ENCODE data around the gene NUP50. TPM values are rescaled to one million over a fixed set of nuclear protein-coding genes. Genes with fewer than 3 reads are reported as not detected.

NUP50 gene
- polyA plus RNA-seq, 1 experiment: 13.9 TPM

GRCh38 chr22:45125188-45125587 lies 38.5 kb upstream of the NUP50 start:
- H3K27me3 ChIP-seq (ENCODE audit: control insufficient read depth, insufficient read depth, low read length): no peaks in the 10 kb centered on the region
- peak overlapping the region; percentile 69 for H3K27ac ChIP-seq (ENCODE audit: low read depth, low read length)
- ChIA-PET CTCF (no interaction called here), POLR2A (no interaction called here)
- H3K4me3 ChIP-seq (ENCODE audit: low read depth, low read length): no peak overlapping the region
- H3K9me3 ChIP-seq (ENCODE audit: control insufficient read depth, insufficient read depth, low read length): no peaks in the 10 kb centered on the region
- peak; percentile 67 for DNase-seq (ENCODE audit: low read depth, low spot score)
- TF ChIP-seq CTCF (IDR thresholded peaks at IDR 0.05; ENCODE audit: low read depth, low read length): no peak

- ChIA-PET CTCF (interaction anchor here (0.5 kb wide), 1 partner anchor 177 kb away, joined by 3 read pairs; no protein-coding TSS in a partner anchor), POLR2A (interaction anchor here (0.5 to 0.6 kb wide), 2 partner anchors 37 to 78 kb away, joined by 3 to 4 read pairs; no protein-coding TSS in a partner anchor)
- TF ChIP-seq CTCF (IDR thresholded peaks at IDR 0.05; ENCODE audit: low read depth, low read length): no peak
- H3K4me3 ChIP-seq (ENCODE audit: low read depth, low read length): no peak overlapping the region
- peak overlapping the region; percentile 31 for H3K27ac ChIP-seq (ENCODE audit: low read depth, low read length)
- no peaks in the 10 kb centered on the region for H3K9me3 ChIP-seq (ENCODE audit: control insufficient read depth, insufficient read depth, low read length)
- H3K27me3 ChIP-seq (ENCODE audit: control insufficient read depth, insufficient read depth, low read length): no peaks in the 10 kb centered on the region
- no peak for DNase-seq (ENCODE audit: low read depth, low spot score)
These were observed 35.9 kb upstream of the NUP50 start for GRCh38 chr22:45127866-45128265.

GRCh38 chr22:45129703-45130524 lies 33.8 kb upstream of the NUP50 start:
- no peak overlapping the region for H3K27ac ChIP-seq (ENCODE audit: low read depth, low read length)
- TF ChIP-seq CTCF (IDR thresholded peaks at IDR 0.05; ENCODE audit: low read depth, low read length): no peak
- ChIA-PET CTCF (interaction anchor here (1.2 kb wide), 2 partner anchors 28 to 142 kb away, joined by 3 read pairs; no protein-coding TSS in a partner anchor), POLR2A (no interaction called here)
- DNase-seq (ENCODE audit: low read depth, low spot score): no peak
- H3K9me3 ChIP-seq (ENCODE audit: control insufficient read depth, insufficient read depth, low read length): peaks cover 5% of the 10 kb centered on the region
- H3K4me3 ChIP-seq (ENCODE audit: low read depth, low read length): no peak overlapping the region
- H3K27me3 ChIP-seq (ENCODE audit: control insufficient read depth, insufficient read depth, low read length): no peaks in the 10 kb centered on the region

GRCh38 chr22:45130891-45131290 lies 32.8 kb upstream of the NUP50 start:
- Histone ChIP-seq H3K9me3 (ENCODE audit: control insufficient read depth, insufficient read depth, low read length) (peaks cover 5% of the 10 kb centered on the region), H3K27me3 (ENCODE audit: control insufficient read depth, insufficient read depth, low read length) (no peaks in the 10 kb centered on the region), H3K27ac (ENCODE audit: low read depth, low read length) (no peak overlapping the region), H3K4me3 (ENCODE audit: low read depth, low read length) (no peak overlapping the region)
- ChIA-PET CTCF (no interaction called here), POLR2A (no interaction called here)
- DNase-seq (ENCODE audit: low read depth, low spot score): no peak
- no peak for TF ChIP-seq CTCF (IDR thresholded peaks at IDR 0.05; ENCODE audit: low read depth, low read length)

- Histone ChIP-seq H3K27ac (ENCODE audit: low read depth, low read length) (no peak overlapping the region), H3K9me3 (ENCODE audit: control insufficient read depth, insufficient read depth, low read length) (peaks cover 5% of the 10 kb centered on the region), H3K27me3 (ENCODE audit: control insufficient read depth, insufficient read depth, low read length) (no peaks in the 10 kb centered on the region), H3K4me3 (ENCODE audit: low read depth, low read length) (no peak overlapping the region)
- ChIA-PET CTCF (no interaction called here), POLR2A (no interaction called here)
- no peak for TF ChIP-seq CTCF (IDR thresholded peaks at IDR 0.05; ENCODE audit: low read depth, low read length)
- DNase-seq (ENCODE audit: low read depth, low spot score): no peak
These were observed 32.0 kb upstream of the NUP50 start for GRCh38 chr22:45131749-45132148.
